Muscle of back (tissue), 11 donors: Measurements from ENCODE around the gene TEDC1. TPM values are rescaled to one million over a fixed set of nuclear protein-coding genes. Genes with fewer than 3 reads are reported as not detected.
"Not testable (repeated sequence)": the region's sequence is repeated elsewhere in the genome, so short reads cannot be mapped to it uniquely, and the experiment has no call there.

Experiments used
- DNase-seq, 3 donors: peaks; one replicate each; pipeline versions ENCODE4 v3.0.0 to v3.0.0-alpha.2; 2013
- polyA plus RNA-seq, 10 donors: library from polyadenylated mRNA; unstranded; fragments of 120-200 nt; gene quantifications; one replicate each; pipeline ENCODE4 v1.2.1, GENCODE V29; 2013; ENCODE audit not compliant: insufficient read length in 10 of 10

TEDC1 gene
- polyA plus RNA-seq, 10 donors = 3.4 to 8.7 (median 5.9) TPM

DNA sequence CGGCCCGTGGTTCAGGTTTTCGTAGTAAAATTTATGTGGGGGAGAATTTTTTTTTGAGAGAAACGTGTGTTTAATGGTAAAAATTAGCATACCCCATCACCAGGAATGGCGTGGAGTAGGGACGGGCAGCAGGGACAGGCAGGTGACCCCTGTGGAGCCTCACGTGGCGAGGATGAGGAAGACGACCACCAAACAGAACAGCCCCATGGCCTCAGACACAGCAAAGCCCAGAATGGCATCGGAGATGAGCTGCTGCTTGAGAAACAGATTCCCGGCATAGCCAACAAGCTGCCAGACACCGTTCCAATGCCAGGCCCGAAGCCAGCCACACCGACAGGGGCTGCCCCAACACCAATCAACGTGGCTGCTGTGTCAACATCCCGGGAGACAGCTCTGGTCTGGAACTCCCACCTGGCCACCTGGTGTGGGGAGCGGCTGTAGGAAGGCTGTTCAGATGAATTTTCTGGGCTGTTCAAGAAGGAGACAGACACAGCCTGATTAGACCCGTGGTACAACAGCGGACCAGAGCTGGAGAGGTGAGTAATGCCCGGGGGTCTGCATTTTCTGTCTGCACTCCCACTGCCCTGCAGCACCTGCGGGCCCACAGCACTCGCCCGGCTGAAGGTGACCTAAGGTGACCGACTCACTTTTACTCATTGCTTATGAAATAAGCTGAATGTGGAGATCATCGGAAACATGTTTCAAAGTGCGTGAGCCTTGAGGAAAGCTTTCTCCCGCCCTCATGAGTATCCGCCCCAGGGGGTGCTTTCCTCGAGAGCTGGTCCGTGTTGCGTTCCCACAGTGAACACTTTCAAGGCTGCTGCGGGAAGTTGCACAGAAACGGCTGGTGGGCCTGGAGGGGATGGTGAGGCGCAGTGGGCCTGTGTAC, 45.9 kb downstream of the TEDC1 start:
- DNase-seq = no peak

DNA sequence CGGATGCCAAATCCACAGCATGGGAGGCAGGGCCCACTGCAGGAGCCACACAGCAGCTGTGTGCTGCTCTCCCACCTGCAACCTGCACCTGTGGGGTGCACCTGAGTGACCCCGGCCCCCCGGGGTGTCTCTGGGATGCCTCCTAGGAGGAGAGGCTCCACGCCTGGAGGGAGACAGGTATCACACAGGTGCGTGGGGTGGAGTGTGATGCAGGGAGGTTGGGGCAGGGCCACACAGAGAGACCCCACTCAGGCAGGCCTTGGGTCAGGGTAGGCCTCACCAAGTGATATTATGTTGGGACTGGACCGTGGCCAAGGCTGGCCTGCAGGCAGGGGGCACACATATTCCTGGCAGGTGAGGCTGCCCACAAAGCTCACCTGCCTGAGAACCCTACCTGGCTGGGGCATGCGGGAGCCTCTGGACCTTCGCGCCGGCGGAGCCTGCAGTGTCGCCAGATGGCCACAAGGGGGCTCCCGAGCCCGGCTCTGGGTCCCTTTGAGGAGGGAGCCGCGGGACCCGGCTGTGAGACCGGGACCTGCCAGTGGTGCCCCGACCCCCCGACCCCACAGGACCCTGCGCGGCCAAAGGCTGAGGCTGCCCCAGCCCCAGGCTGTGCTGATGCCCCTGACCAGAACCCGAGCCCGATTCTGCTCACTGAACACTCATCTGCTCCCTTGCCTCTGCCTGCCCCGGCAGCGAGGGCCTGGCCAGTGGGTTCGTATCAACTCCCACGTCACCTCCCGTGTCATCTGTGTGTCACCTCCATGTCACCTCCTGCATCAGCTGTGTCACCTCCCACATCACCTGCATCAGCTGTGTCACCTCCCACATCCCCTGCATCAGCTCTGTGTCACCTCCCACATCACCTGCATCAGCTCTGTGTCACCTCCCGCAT, 46.8 kb downstream of the TEDC1 start:
- peak in 2 of 3 donors; percentile 32 to 53 for DNase-seq

DNA sequence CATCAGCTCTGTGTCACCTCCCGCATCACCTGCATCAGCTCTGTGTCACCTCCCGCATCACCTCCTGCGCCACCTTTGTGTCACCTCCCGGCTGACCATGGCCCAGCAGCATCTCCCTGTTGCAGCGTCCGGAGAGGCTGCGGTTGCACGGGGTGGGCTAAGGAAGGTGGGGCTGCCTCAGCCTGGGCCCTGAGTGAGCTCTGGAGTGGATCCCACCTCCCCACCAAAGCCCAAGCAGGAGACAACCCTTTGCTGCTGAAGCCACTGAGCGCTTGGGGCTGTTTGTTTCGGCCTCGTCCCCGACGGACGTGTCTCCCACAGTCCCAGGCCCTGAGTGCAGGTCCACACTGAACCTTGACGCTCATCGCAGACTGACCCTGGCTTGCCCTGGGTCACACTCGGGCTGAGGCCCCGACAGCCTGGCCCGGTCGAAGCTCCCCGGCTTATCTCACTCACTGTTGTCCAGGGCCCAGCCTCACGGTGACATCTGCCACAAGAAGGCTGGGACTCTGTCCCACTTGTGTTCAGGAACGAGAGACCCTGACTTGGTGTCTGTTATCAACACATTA, 47.5 kb downstream of the TEDC1 start:
- no peak for DNase-seq

DNA sequence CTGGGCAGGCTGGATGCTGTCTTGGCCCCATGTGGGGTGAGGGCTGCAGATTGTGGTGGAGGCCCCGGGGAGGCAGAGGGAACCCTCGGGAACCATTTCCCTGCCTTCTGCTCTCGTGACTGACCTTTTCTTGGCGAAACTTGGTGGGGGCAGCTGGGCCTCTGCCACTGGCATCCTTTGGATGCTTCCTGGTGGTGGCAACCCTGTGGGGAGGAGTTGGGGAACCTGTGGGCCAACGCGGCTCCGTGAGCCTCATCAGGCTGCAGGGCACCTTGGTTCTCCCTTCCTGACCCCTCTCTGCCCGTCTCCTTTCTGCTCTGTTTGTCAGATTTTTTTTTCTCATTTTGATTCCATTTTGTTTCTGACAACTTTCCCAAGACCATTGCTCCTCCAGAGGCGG, 49.8 kb downstream of the TEDC1 start:
- DNase-seq = no peak

DNA sequence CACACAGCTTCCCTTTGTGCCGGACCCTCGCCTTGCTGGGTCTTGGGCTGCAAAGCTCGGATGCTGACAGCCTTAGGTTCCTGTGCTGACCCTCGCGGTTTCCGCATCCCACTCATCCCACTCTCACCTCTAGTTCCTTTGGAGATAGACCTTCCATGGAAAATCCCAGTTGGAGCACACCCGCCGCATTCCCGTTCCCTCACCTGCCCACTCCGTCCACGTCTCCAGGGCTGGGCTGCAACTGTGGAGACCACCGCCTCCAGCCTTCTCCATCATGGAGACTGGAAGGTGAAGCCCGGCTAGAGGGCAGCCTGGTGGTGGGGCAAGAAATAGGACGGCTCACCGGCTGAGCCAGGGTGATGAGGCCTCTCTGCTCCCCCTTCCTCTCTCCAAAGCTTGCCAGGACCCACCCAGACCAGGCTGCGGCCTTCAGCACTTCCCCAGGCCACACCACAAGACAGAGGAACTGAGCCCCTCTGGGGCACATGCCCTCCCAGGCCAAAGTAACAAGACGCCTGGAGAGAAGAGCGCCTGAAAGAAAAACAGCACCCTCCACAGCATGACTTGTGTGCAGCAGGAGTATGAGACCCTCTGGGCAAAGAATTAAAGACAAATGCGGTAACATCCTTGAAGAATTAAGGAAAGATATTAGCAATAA, 50.3 kb downstream of the TEDC1 start:
- DNase-seq = no peak

DNA sequence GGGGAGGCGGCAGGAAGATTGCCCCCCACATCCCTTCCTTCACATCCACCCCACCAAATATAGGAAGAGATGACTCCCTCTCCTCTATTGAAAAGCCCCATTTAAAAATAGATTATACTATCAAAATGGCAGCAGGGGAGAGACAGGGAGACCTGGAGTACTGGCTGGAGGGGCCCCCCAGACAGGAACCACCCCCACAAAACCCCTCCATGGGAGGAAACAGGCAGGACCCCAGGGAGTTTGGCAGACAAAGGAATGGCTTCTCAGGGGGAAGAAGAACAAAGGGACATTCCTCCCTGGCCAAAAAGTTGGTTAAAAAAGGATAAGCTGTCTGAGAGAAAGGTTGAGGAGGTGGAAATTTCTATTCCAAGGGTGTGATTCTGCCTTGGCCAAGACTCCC, 54.6 kb downstream of the TEDC1 start:
- DNase-seq = not testable (repeated sequence)

DNA sequence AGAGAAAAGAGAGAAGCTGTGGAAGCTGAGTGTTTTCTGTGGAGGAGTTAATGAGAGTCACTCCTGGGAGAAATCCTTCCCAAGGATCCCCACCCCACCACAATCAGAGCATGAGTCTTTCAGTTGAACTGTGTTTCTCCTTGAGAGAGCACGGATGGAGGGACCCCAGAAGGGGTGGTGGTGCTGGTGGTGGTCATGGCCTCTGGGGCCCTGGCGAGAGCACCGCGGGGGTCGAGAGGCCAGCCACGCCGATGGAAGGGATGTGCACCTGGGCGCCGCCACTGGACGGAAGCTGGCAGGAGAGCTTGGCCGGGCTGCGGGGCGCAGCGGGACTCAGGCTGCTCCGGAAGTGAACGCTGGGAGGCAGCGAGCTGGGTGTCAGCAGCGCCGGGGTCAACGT, 55.4 kb downstream of the TEDC1 start:
- DNase-seq = not testable (repeated sequence)

DNA sequence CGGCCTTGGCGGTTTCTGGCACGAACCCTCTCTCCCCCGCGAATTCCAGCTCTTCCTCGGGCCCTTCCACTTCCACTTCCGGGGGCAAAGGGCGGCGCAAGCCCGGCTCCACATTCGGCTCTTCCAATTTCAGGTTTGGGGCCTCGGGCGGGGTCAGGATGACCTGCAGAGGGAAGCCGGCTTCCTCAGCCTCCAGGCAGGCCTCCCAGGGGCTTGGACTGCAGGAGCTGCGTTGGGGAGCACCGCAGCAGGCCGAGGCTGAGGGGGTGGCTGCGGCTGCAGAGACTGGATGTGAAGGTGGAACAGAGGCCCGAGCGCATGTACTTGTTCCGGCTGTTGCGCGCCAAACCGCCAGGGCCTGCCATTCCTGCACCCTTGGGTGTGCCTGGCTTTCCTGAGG, 56.0 kb downstream of the TEDC1 start:
- not testable (repeated sequence) for DNase-seq

DNA sequence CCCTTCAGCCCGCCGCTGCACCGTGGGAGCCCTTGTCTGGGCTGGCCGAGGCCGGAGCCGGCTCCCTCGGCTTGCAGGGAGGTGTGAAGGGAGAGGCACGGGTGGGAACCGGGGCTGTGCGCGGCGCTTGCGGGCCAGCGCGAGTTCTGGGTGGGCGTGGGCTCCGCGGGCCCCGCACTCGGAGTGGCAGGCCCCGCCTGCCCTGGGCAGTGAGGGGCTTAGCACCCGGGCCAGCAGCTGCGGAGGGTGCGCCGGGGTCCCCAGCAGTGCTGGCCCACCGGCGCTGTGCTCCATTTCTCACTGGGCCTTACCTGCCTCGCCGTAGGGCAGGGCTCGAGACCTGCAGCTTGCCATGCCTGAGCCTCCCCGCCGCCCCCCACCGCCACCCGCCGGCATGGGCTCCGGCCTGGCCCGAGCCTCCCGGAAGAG, 56.7 kb downstream of the TEDC1 start:
- no peak for DNase-seq

Other genes starting within 250 kb of the TEDC1 start
- gene BTBD6, start 242.7 kb upstream of the TEDC1 start, polyA plus RNA-seq = 10 to 100 TPM; 29.6 to 45.7 (median 37.9) TPM
- 10 to 100 TPM; 17.7 to 28.4 (median 24.8) TPM for gene BRF1, start 190.2 kb upstream of the TEDC1 start, polyA plus RNA-seq
- 100 to 1,000 TPM in 1 of 10 donors, 10 to 100 TPM in 9; 68.7 to 112 (median 87.4) TPM for gene PACS2, start 176.5 kb upstream of the TEDC1 start, polyA plus RNA-seq
- gene TEX22, start 92.7 kb upstream of the TEDC1 start, polyA plus RNA-seq = 1 to 10 TPM in 6 of 10 donors, under 1 TPM in 4; 0.24 to 3.2 (median 1.1) TPM
- gene MTA1, start 71.4 kb upstream of the TEDC1 start, polyA plus RNA-seq = 10 to 100 TPM; 53.6 to 88.0 (median 77.0) TPM
- 100 to 1,000 TPM; 168 to 264 (median 195) TPM for gene CRIP2, start 16.4 kb upstream of the TEDC1 start, polyA plus RNA-seq
- 10 to 100 TPM; 27.5 to 85.2 (median 44.3) TPM for gene CRIP1, start 4.4 kb upstream of the TEDC1 start, polyA plus RNA-seq
- gene TMEM121, start 35.3 kb downstream of the TEDC1 start, polyA plus RNA-seq = 1 to 10 TPM; 1.0 to 3.7 (median 2.1) TPM